IPS-18a (cell line): ENCODE measurements around the gene ACKR3.

Experiments used
- H3K27ac ChIP-seq: one replicate; pipeline ENCODE4 v1.5.1; 2013; ENCODE audit warnings: low read length
- H3K27me3 ChIP-seq: one replicate; pipeline ENCODE4 v1.6.1; 2013; ENCODE audit warnings: mild to moderate bottlenecking, low read length; ENCODE audit not compliant: control insufficient read depth, insufficient read depth
- H3K36me3 ChIP-seq: one replicate; pipeline ENCODE4 v1.6.1; 2013; ENCODE audit warnings: low read depth, low read length; ENCODE audit not compliant: control insufficient read depth
- H3K4me1 ChIP-seq: one replicate; pipeline ENCODE4 v1.6.1; 2013; ENCODE audit warnings: low read depth, low read length; ENCODE audit not compliant: control insufficient read depth
- H3K4me3 ChIP-seq: one replicate; pipeline ENCODE4 v1.5.1; 2013; ENCODE audit warnings: low read length
- H3K9ac ChIP-seq: one replicate; pipeline ENCODE4 v1.6.1; 2013; ENCODE audit warnings: mild to moderate bottlenecking, low read length, moderate library complexity
- H3K9me3 ChIP-seq: one replicate; pipeline ENCODE4 v1.6.1; 2013; ENCODE audit warnings: low read depth, low read length; ENCODE audit not compliant: control insufficient read depth

Gene ACKR3

GRCh38 chr2:236561874-236562273, 7.8 kb upstream of the ACKR3 start:
- no peaks in the 10 kb centered on the region for H3K9me3 ChIP-seq
- peaks cover 19% of the 10 kb centered on the region for H3K4me1 ChIP-seq
- no peak overlapping the region for H3K9ac ChIP-seq
- H3K27ac ChIP-seq: no peak overlapping the region
- H3K27me3 ChIP-seq: peaks cover 27% of the 10 kb centered on the region
- H3K4me3 ChIP-seq: no peak overlapping the region
- H3K36me3 ChIP-seq: no peaks in the 10 kb centered on the region

GRCh38 chr2:236562434-236562833, 7.2 kb upstream of the ACKR3 start:
- H3K36me3 ChIP-seq: no peaks in the 10 kb centered on the region
- H3K9me3 ChIP-seq: no peaks in the 10 kb centered on the region
- no peak overlapping the region for H3K4me3 ChIP-seq
- H3K27ac ChIP-seq: no peak overlapping the region
- H3K9ac ChIP-seq: no peak overlapping the region
- peaks cover 19% of the 10 kb centered on the region for H3K4me1 ChIP-seq
- H3K27me3 ChIP-seq: peaks cover 33% of the 10 kb centered on the region

- Histone ChIP-seq H3K27ac (no peak overlapping the region), H3K9ac (no peak overlapping the region), H3K4me1 (peaks cover 22% of the 10 kb centered on the region), H3K9me3 (no peaks in the 10 kb centered on the region), H3K27me3 (peaks cover 48% of the 10 kb centered on the region), H3K4me3 (no peak overlapping the region), H3K36me3 (no peaks in the 10 kb centered on the region)
Measured at GRCh38 chr2:236563953-236564352, 5.7 kb upstream of the ACKR3 start.

GRCh38 chr2:236565212-236565611, 4.4 kb upstream of the ACKR3 start:
- no peak overlapping the region for H3K4me3 ChIP-seq
- H3K9me3 ChIP-seq: no peaks in the 10 kb centered on the region
- H3K9ac ChIP-seq: no peak overlapping the region
- no peaks in the 10 kb centered on the region for H3K36me3 ChIP-seq
- peaks cover 32% of the 10 kb centered on the region for H3K4me1 ChIP-seq
- peaks cover 55% of the 10 kb centered on the region for H3K27me3 ChIP-seq
- no peak overlapping the region for H3K27ac ChIP-seq

- Histone ChIP-seq H3K27me3 (peaks cover 62% of the 10 kb centered on the region), H3K9ac (no peak overlapping the region), H3K36me3 (no peaks in the 10 kb centered on the region), H3K4me3 (no peak overlapping the region), H3K4me1 (peaks cover 39% of the 10 kb centered on the region), H3K27ac (no peak overlapping the region), H3K9me3 (no peaks in the 10 kb centered on the region)
Measured at GRCh38 chr2:236565879-236566402, 3.7 kb upstream of the ACKR3 start.

- no peaks in the 10 kb centered on the region for H3K9me3 ChIP-seq
- no peak overlapping the region for H3K4me3 ChIP-seq
- H3K36me3 ChIP-seq: no peaks in the 10 kb centered on the region
- peaks cover 45% of the 10 kb centered on the region for H3K4me1 ChIP-seq
- H3K9ac ChIP-seq: no peak overlapping the region
- H3K27me3 ChIP-seq: peaks cover 68% of the 10 kb centered on the region
- H3K27ac ChIP-seq: no peak overlapping the region
Measured at GRCh38 chr2:236566596-236566995, 3.0 kb upstream of the ACKR3 start.

GRCh38 chr2:236568068-236568921, 1.3 kb upstream of the ACKR3 start:
- Histone ChIP-seq H3K27ac (no peak overlapping the region), H3K4me3 (peak overlapping the region; percentile 48), H3K9me3 (no peaks in the 10 kb centered on the region), H3K4me1 (peaks cover 59% of the 10 kb centered on the region), H3K36me3 (no peaks in the 10 kb centered on the region), H3K9ac (no peak overlapping the region), H3K27me3 (peaks cover 69% of the 10 kb centered on the region)

- Histone ChIP-seq H3K9ac (no peak overlapping the region), H3K36me3 (no peaks in the 10 kb centered on the region), H3K9me3 (no peaks in the 10 kb centered on the region), H3K27ac (no peak overlapping the region), H3K4me1 (peaks cover 59% of the 10 kb centered on the region), H3K4me3 (peak overlapping the region; percentile 51), H3K27me3 (peaks cover 69% of the 10 kb centered on the region)
Measured at GRCh38 chr2:236568922-236569572, 578 bp upstream of the ACKR3 start.

- peaks cover 52% of the 10 kb centered on the region for H3K4me1 ChIP-seq
Measured at GRCh38 chr2:236570081-236570868, 650 bp downstream of the ACKR3 start.

GRCh38 chr2:236571145-236571544, 1.5 kb downstream of the ACKR3 start:
- peak overlapping the region; percentile 16 for H3K9ac ChIP-seq
- no peak overlapping the region for H3K27ac ChIP-seq
- no peaks in the 10 kb centered on the region for H3K36me3 ChIP-seq
- no peaks in the 10 kb centered on the region for H3K9me3 ChIP-seq
- H3K27me3 ChIP-seq: peaks cover 49% of the 10 kb centered on the region
- peaks cover 46% of the 10 kb centered on the region for H3K4me1 ChIP-seq
- peak overlapping the region; percentile 51 for H3K4me3 ChIP-seq

More at GRCh38 chr2:236570081-236570868, 650 bp downstream of the ACKR3 start:
- Histone ChIP-seq H3K4me3 (peak overlapping the region; percentile 51), H3K9me3 (no peaks in the 10 kb centered on the region), H3K9ac (no peak overlapping the region), H3K27ac (no peak overlapping the region), H3K36me3 (no peaks in the 10 kb centered on the region), H3K27me3 (peaks cover 58% of the 10 kb centered on the region)

- Histone ChIP-seq H3K9me3 (no peaks in the 10 kb centered on the region), H3K9ac (no peak overlapping the region), H3K4me1 (peaks cover 40% of the 10 kb centered on the region), H3K27ac (no peak overlapping the region), H3K36me3 (no peaks in the 10 kb centered on the region), H3K4me3 (no peak overlapping the region), H3K27me3 (peaks cover 36% of the 10 kb centered on the region)
Measured at GRCh38 chr2:236572482-236572881, 2.9 kb downstream of the ACKR3 start.
